ENCODE measurements around the gene GABPA. TPM values are rescaled to one million over a fixed set of nuclear protein-coding genes. Genes with fewer than 3 reads are reported as not detected.
"Not testable (repeated sequence)": the region's sequence is repeated elsewhere in the genome, so short reads cannot be mapped to it uniquely, and the experiment has no call there.

The GABPA gene
- total and polyA plus RNA-seq, 7 donors = 10.8 to 32.5 (median 17.6) TPM

- TF ChIP-seq POLR2A (IDR thresholded peaks at IDR 0.05) = no peak
- no peak for TF ChIP-seq CTCF (IDR thresholded peaks at IDR 0.05)
- TF ChIP-seq POLR2AphosphoS5 (IDR thresholded peaks at IDR 0.05) = no peak
- TF ChIP-seq EP300 (IDR thresholded peaks at IDR 0.05) = no peak
- Histone ChIP-seq H3K27me3 (no peaks in the 10 kb centered on the region), H3K36me3 (peaks cover 0 to 12% (median 0%) of the 10 kb centered on the region in 4 donors), H3K4me1 (no peaks in the 10 kb centered on the region), H3K4me3 (no peak overlapping the region), H3K9me3 (no peaks in the 10 kb centered on the region), H3K27ac (no peak overlapping the region)
- no peak for DNase-seq
- WGBS, 2 donors = 87 to 91% methylated on average over 5 of the region's 5 CpGs
- intact Hi-C loops (cut with DNase I) = no loop called here
Observed at GRCh38 chr21:25709684-25710265, 25.0 kb upstream of the GABPA start.

GRCh38 chr21:25710550-25710949 lies 24.2 kb upstream of the GABPA start:
- intact Hi-C loops (cut with DNase I) = no loop called here
- WGBS, 2 donors = 91 to 94% methylated on average over 5 of the region's 5 CpGs

GRCh38 chr21:25714066-25714465 lies 20.7 kb upstream of the GABPA start:
- WGBS, 2 donors = 96 to 98% methylated on average over 10 of the region's 10 CpGs
- intact Hi-C loops (cut with DNase I) = not testable (repeated sequence)

More at GRCh38 chr21:25710550-25710949, 24.2 kb upstream of the GABPA start:
- Histone ChIP-seq H3K27me3 (no peaks in the 10 kb centered on the region), H3K27ac (no peak overlapping the region), H3K4me1 (no peaks in the 10 kb centered on the region), H3K9me3 (no peaks in the 10 kb centered on the region), H3K36me3 (peaks cover 0 to 19% (median 3%) of the 10 kb centered on the region in 4 donors), H3K4me3 (no peak overlapping the region)
- DNase-seq = no peak
- no peak for TF ChIP-seq CTCF (IDR thresholded peaks at IDR 0.05)
- no peak for TF ChIP-seq EP300 (IDR thresholded peaks at IDR 0.05)
- no peak for TF ChIP-seq POLR2AphosphoS5 (IDR thresholded peaks at IDR 0.05)
- TF ChIP-seq POLR2A (IDR thresholded peaks at IDR 0.05) = no peak

GRCh38 chr21:25717491-25718147 lies 17.2 kb upstream of the GABPA start:
- no peaks in the 10 kb centered on the region for H3K27me3 ChIP-seq
- H3K4me3 ChIP-seq = no peak overlapping the region
- peaks cover 0 to 32% (median 6%) of the 10 kb centered on the region in 4 donors for H3K36me3 ChIP-seq
- H3K27ac ChIP-seq = no peak overlapping the region
- intact Hi-C loops (cut with DNase I) = no loop called here
- H3K9me3 ChIP-seq = no peaks in the 10 kb centered on the region
- DNase-seq = no peak
- no peak for TF ChIP-seq EP300 (IDR thresholded peaks at IDR 0.05)
- no peak for TF ChIP-seq POLR2AphosphoS5 (IDR thresholded peaks at IDR 0.05)
- no peak for TF ChIP-seq CTCF (IDR thresholded peaks at IDR 0.05)
- TF ChIP-seq POLR2A (IDR thresholded peaks at IDR 0.05) = no peak
- H3K4me1 ChIP-seq = peaks cover 0 to 11% (median 3%) of the 10 kb centered on the region in 4 donors
- WGBS, 2 donors = 80 to 84% methylated on average over 5 of the region's 5 CpGs

More at GRCh38 chr21:25714066-25714465, 20.7 kb upstream of the GABPA start:
- H3K27ac ChIP-seq, H3K4me1 ChIP-seq, H3K27me3 ChIP-seq, DNase-seq, H3K4me3 ChIP-seq, H3K9me3 ChIP-seq: not testable (repeated sequence)
- peaks cover 0 to 19% (median 4%) of the 10 kb centered on the region in 4 donors for H3K36me3 ChIP-seq

- 96 to 97% methylated on average over 3 of the region's 3 CpGs for WGBS, 2 donors
- TF ChIP-seq EP300 (IDR thresholded peaks at IDR 0.05) (no peak), POLR2A (IDR thresholded peaks at IDR 0.05) (no peak), CTCF (IDR thresholded peaks at IDR 0.05) (no peak), POLR2AphosphoS5 (IDR thresholded peaks at IDR 0.05) (no peak)
- peaks cover 0 to 63% (median 30%) of the 10 kb centered on the region in 4 donors for H3K36me3 ChIP-seq
- no peak overlapping the region for H3K4me3 ChIP-seq
- H3K9me3 ChIP-seq = no peaks in the 10 kb centered on the region
- intact Hi-C loops (cut with DNase I) = no loop called here
- H3K27ac ChIP-seq = peak overlapping the region in 2 of 4 donors; percentile 3 to 13
- peaks cover 0 to 15% (median 4%) of the 10 kb centered on the region in 4 donors for H3K4me1 ChIP-seq
- DNase-seq = no peak
- H3K27me3 ChIP-seq = no peaks in the 10 kb centered on the region
Observed at GRCh38 chr21:25721987-25722386, 12.8 kb upstream of the GABPA start.
